ENCODE measurements around the gene FRMD4A.
"Not testable (repeated sequence)": the region's sequence is repeated elsewhere in the genome, so short reads cannot be mapped to it uniquely, and the experiment has no call there.

FRMD4A gene

GRCh38 chr10:13776861-13777311 lies 553.8 kb downstream of the FRMD4A start:
- no peak overlapping the region for H3K27ac Mint-ChIP-seq
- peaks cover 23% of the 10 kb centered on the region for H3K27me3 Mint-ChIP-seq
- H3K9me3 Mint-ChIP-seq = no peaks in the 10 kb centered on the region
- ATAC-seq (no peak), DNase-seq (no peak)
- H3K4me1 Mint-ChIP-seq = no peaks in the 10 kb centered on the region
- no peak overlapping the region for H3K4me3 Mint-ChIP-seq

- no peak overlapping the region for H3K27ac Mint-ChIP-seq
- no peaks in the 10 kb centered on the region for H3K4me1 Mint-ChIP-seq
- ATAC-seq = no peak
These were observed 554.6 kb downstream of the FRMD4A start for GRCh38 chr10:13775786-13776775.

GRCh38 chr10:13774303-13774893 lies 556.3 kb downstream of the FRMD4A start:
- no peak for DNase-seq
- Mint-ChIP-seq H3K27ac (no peak overlapping the region), H3K9me3 (no peaks in the 10 kb centered on the region), H3K4me3 (no peak overlapping the region), H3K4me1 (no peaks in the 10 kb centered on the region), H3K27me3 (peaks cover 31% of the 10 kb centered on the region)
- ATAC-seq = no peak

More at GRCh38 chr10:13775786-13776775, 554.6 kb downstream of the FRMD4A start:
- Mint-ChIP-seq H3K4me3 (no peak overlapping the region), H3K9me3 (no peaks in the 10 kb centered on the region), H3K27me3 (peaks cover 23% of the 10 kb centered on the region)
- DNase-seq = no peak

- no peak for ATAC-seq
- DNase-seq = no peak
- H3K4me3 Mint-ChIP-seq = no peak overlapping the region
- H3K4me1 Mint-ChIP-seq = no peaks in the 10 kb centered on the region
- peaks cover 31% of the 10 kb centered on the region for H3K27me3 Mint-ChIP-seq
- no peak overlapping the region for H3K27ac Mint-ChIP-seq
- no peaks in the 10 kb centered on the region for H3K9me3 Mint-ChIP-seq
These were observed 557.1 kb downstream of the FRMD4A start for GRCh38 chr10:13773496-13774170.

GRCh38 chr10:13773043-13773442 lies 557.7 kb downstream of the FRMD4A start:
- Mint-ChIP-seq H3K27me3 (peaks cover 34% of the 10 kb centered on the region), H3K9me3 (no peaks in the 10 kb centered on the region), H3K4me1 (no peaks in the 10 kb centered on the region), H3K4me3 (no peak overlapping the region), H3K27ac (no peak overlapping the region)
- ATAC-seq (no peak), DNase-seq (no peak)

GRCh38 chr10:13771992-13772391 lies 558.7 kb downstream of the FRMD4A start:
- Mint-ChIP-seq H3K4me3 (no peak overlapping the region), H3K27me3 (peaks cover 39% of the 10 kb centered on the region), H3K9me3 (no peaks in the 10 kb centered on the region), H3K27ac (no peak overlapping the region), H3K4me1 (no peaks in the 10 kb centered on the region)
- ATAC-seq (no peak), DNase-seq (no peak)

GRCh38 chr10:13770760-13771493 lies 559.8 kb downstream of the FRMD4A start:
- ATAC-seq (no peak), DNase-seq (no peak)
- Mint-ChIP-seq H3K27me3 (peaks cover 39% of the 10 kb centered on the region), H3K27ac (no peak overlapping the region), H3K4me1 (no peaks in the 10 kb centered on the region), H3K4me3 (no peak overlapping the region), H3K9me3 (no peaks in the 10 kb centered on the region)

GRCh38 chr10:13769946-13770345 lies 560.8 kb downstream of the FRMD4A start:
- DNase-seq (no peak), ATAC-seq (no peak)
- Mint-ChIP-seq H3K27me3 (peaks cover 30% of the 10 kb centered on the region), H3K27ac (no peak overlapping the region), H3K4me3 (no peak overlapping the region), H3K9me3 (no peaks in the 10 kb centered on the region), H3K4me1 (no peaks in the 10 kb centered on the region)

- DNase-seq = no peak
- H3K4me3 Mint-ChIP-seq = no peak overlapping the region
- no peak for ATAC-seq
- no peaks in the 10 kb centered on the region for H3K4me1 Mint-ChIP-seq
- H3K9me3 Mint-ChIP-seq = no peaks in the 10 kb centered on the region
- H3K27me3 Mint-ChIP-seq = peaks cover 16% of the 10 kb centered on the region
- no peak overlapping the region for H3K27ac Mint-ChIP-seq
These were observed 563.0 kb downstream of the FRMD4A start for GRCh38 chr10:13767676-13768178.

GRCh38 chr10:13767148-13767547 lies 563.6 kb downstream of the FRMD4A start:
- ATAC-seq, H3K4me1 Mint-ChIP-seq, DNase-seq, H3K27ac Mint-ChIP-seq, H3K9me3 Mint-ChIP-seq, H3K4me3 Mint-ChIP-seq: not testable (repeated sequence)
- H3K27me3 Mint-ChIP-seq = peaks cover 16% of the 10 kb centered on the region

- DNase-seq = no peak
- H3K27ac Mint-ChIP-seq = no peak overlapping the region
These were observed 564.9 kb downstream of the FRMD4A start for GRCh38 chr10:13765641-13766341.

GRCh38 chr10:13761490-13762091 lies 569.1 kb downstream of the FRMD4A start:
- Mint-ChIP-seq H3K27me3 (no peaks in the 10 kb centered on the region), H3K9me3 (no peaks in the 10 kb centered on the region), H3K4me3 (no peak overlapping the region), H3K27ac (no peak overlapping the region), H3K4me1 (peaks cover 11% of the 10 kb centered on the region)
- no peak for ATAC-seq
- no peak for DNase-seq

More at GRCh38 chr10:13765641-13766341, 564.9 kb downstream of the FRMD4A start:
- no peak for ATAC-seq
- Mint-ChIP-seq H3K27me3 (peaks cover 16% of the 10 kb centered on the region), H3K4me3 (no peak overlapping the region), H3K4me1 (no peaks in the 10 kb centered on the region), H3K9me3 (no peaks in the 10 kb centered on the region)

GRCh38 chr10:13759168-13759567 lies 571.6 kb downstream of the FRMD4A start:
- DNase-seq (no peak), ATAC-seq (no peak)
- peaks cover 11% of the 10 kb centered on the region for H3K4me1 Mint-ChIP-seq
- no peak overlapping the region for H3K27ac Mint-ChIP-seq
- no peak overlapping the region for H3K4me3 Mint-ChIP-seq
- H3K27me3 Mint-ChIP-seq = no peaks in the 10 kb centered on the region
- no peaks in the 10 kb centered on the region for H3K9me3 Mint-ChIP-seq

GRCh38 chr10:13758756-13759155 lies 572.0 kb downstream of the FRMD4A start:
- H3K4me3 Mint-ChIP-seq = no peak overlapping the region
- H3K4me1 Mint-ChIP-seq = peaks cover 11% of the 10 kb centered on the region
- H3K27me3 Mint-ChIP-seq = no peaks in the 10 kb centered on the region
- DNase-seq = no peak
- no peaks in the 10 kb centered on the region for H3K9me3 Mint-ChIP-seq
- H3K27ac Mint-ChIP-seq = no peak overlapping the region
- ATAC-seq = no peak

All from stimulated activated naive CD8-positive, alpha-beta T cell treated with anti-CD3 and anti-CD28 coated beads, Interleukin-15, amount 100 ng/mL, for 72 hours (primary cell).